Stimulated activated CD4-positive, alpha-beta T cell treated with anti-CD3 and anti-CD28 coated beads, Interleukin-4, amount 100 ng/mL, for 48 hours (primary cell): ENCODE results near the gene EEFSEC.

Experiments used
- DNase-seq, 2 donors: peaks; one replicate each; pipeline ENCODE4 v3.0.0-alpha.2; 2020; ENCODE audit warnings: low read depth in 2 of 2

EEFSEC gene

GRCh38 chr3:128153156-128154041 is at the start of gene EEFSEC:
TSS of gene EEFSEC (plus strand) at chr3:128153481. CDS start at chr3:128153508, 27 bp downstream.
- peak; percentile 81 to 85 for DNase-seq

GRCh38 chr3:128107834-128108233 is 45.4 kb upstream of the EEFSEC start:
- DNase-seq: no peak

GRCh38 chr3:128111147-128111546 is 42.1 kb upstream of the EEFSEC start:
- DNase-seq: no peak

- peak in 1 of 2 donors; percentile 30 for DNase-seq
These were observed 40.8 kb upstream of the EEFSEC start for GRCh38 chr3:128112357-128112968.

- no peak for DNase-seq
These were observed 39.2 kb upstream of the EEFSEC start for GRCh38 chr3:128113817-128114794.

GRCh38 chr3:128122013-128122412 is 31.3 kb upstream of the EEFSEC start:
- DNase-seq: no peak

GRCh38 chr3:128123156-128123537 is 30.1 kb upstream of the EEFSEC start:
- peak in 1 of 2 donors; percentile 2 for DNase-seq

- DNase-seq: peak; percentile 92 to 98
These were observed 29.5 kb upstream of the EEFSEC start, which contains the start of gene RUVBL1 for GRCh38 chr3:128123538-128124368. TSS of gene RUVBL1 (minus strand) at chr3:128123812. CDS start at chr3:128123724, 88 bp downstream.

- no peak for DNase-seq
These were observed 26.0 kb upstream of the EEFSEC start for GRCh38 chr3:128127236-128127635.

GRCh38 chr3:128128251-128128650 is 25.0 kb upstream of the EEFSEC start:
- no peak for DNase-seq

- no peak for DNase-seq
These were observed 21.2 kb upstream of the EEFSEC start for GRCh38 chr3:128131897-128132646.

- peak in 1 of 2 donors; percentile 31 for DNase-seq
These were observed 19.9 kb upstream of the EEFSEC start for GRCh38 chr3:128133273-128133883.

- DNase-seq: no peak
These were observed 9.8 kb upstream of the EEFSEC start for GRCh38 chr3:128143496-128143895.

- DNase-seq: no peak
These were observed 8.6 kb upstream of the EEFSEC start for GRCh38 chr3:128144512-128145187.

- DNase-seq: no peak
These were observed 8.0 kb upstream of the EEFSEC start for GRCh38 chr3:128145279-128145678.

GRCh38 chr3:128146201-128146600 is 7.1 kb upstream of the EEFSEC start:
- no peak for DNase-seq

GRCh38 chr3:128149650-128150049 is 3.6 kb upstream of the EEFSEC start:
- DNase-seq: no peak

- DNase-seq: no peak
These were observed 1.5 kb upstream of the EEFSEC start for GRCh38 chr3:128151758-128152274.
